Panc1 (cell line): ENCODE results near the gene SEMA5B. TPM values are rescaled to one million over a fixed set of nuclear protein-coding genes. Genes with fewer than 3 reads are reported as not detected.

Source experiments
- ATAC-seq: fragments of 200-7000 bp; cut with Tn5 transposase; 2 replicates; pipeline ENCODE4 v1.9.1; 2020; ENCODE audit warnings: mild to moderate bottlenecking, moderate library complexity
- BruUV-seq: library from RNA; stranded (reverse); fragments of 400-500 nt; replicated peaks from 2 replicates; lab custom pipeline; 2021; lab: Mats Ljungman, UMichigan
- CTCF ChIA-PET: fragments of 300-600 bp; sonication (Branson Sonifier 250); formaldehyde crosslinking; loops from one replicate; lab custom pipeline; 2022; ENCODE audit warnings: antibody characterized with exemption; lab: Charles Lee
- POLR2A ChIA-PET: fragments of 300-600 bp; sonication (Branson Sonifier 250); formaldehyde crosslinking; loops from one replicate; lab custom pipeline; 2022; ENCODE audit warnings: antibody characterized with exemption; lab: Charles Lee
- DNase-seq: peaks from one replicate; pipeline ENCODE4 v3.0.0-alpha.2; 2010; ENCODE audit warnings: low read depth, low spot score
- H3K27ac ChIP-seq: 2 replicates; pipeline ENCODE4 v1.5.1; 2011; ENCODE audit warnings: mild to moderate bottlenecking, low read length, inconsistent platforms
- H3K27me3 ChIP-seq: fragments of 200-500 bp; sonication (Bioruptor generic); 2 replicates; pipeline ENCODE4 v1.6.0; 2014; ENCODE audit warnings: low read length, inconsistent platforms; ENCODE audit not compliant: control insufficient read depth, insufficient read depth
- H3K36me3 ChIP-seq: fragments of 200-500 bp; sonication (Bioruptor generic); 2 replicates; pipeline ENCODE4 v1.5.1; 2014; ENCODE audit warnings: inconsistent platforms, mild to moderate bottlenecking, low read length, moderate library complexity; ENCODE audit not compliant: control insufficient read depth, insufficient read depth
- H3K4me1 ChIP-seq: 2 replicates; pipeline ENCODE4 v1.5.1; 2011; ENCODE audit warnings: inconsistent platforms, mild to moderate bottlenecking, low read length, moderate library complexity; ENCODE audit not compliant: control insufficient read depth, insufficient read depth
- H3K4me3 ChIP-seq, 2 experiments: 2 replicates each; pipeline ENCODE4 v1.5.1; 2011 to 2012; ENCODE audit warnings: low read depth in 2 of 2, low read length in 2 of 2, mild to moderate bottlenecking in 2 of 2, inconsistent platforms in 1 of 2, moderate library complexity in 1 of 2
- H3K9me3 ChIP-seq: fragments of 200-500 bp; sonication (Bioruptor generic); 2 replicates; pipeline ENCODE4 v1.5.1; 2014; ENCODE audit warnings: low read depth, mild to moderate bottlenecking, inconsistent platforms, low read length, moderate library complexity; ENCODE audit not compliant: control insufficient read depth, insufficient read depth
- CTCF ChIP-seq: fragments of 450-650 bp; IDR thresholded peaks from 2 replicates; pipeline ENCODE4 v1.5.1; 2017; ENCODE audit warnings: mild to moderate bottlenecking
- POLR2AphosphoS5 ChIP-seq: IDR thresholded peaks from 2 replicates; pipeline ENCODE4 v1.6.1; 2012; ENCODE audit warnings: mild to moderate bottlenecking, low read depth, low read length, moderate library complexity
- SIN3A ChIP-seq: IDR thresholded peaks from 2 replicates; pipeline ENCODE4 v1.6.1; 2012; ENCODE audit warnings: low read depth, mild to moderate bottlenecking, low read length, moderate library complexity, borderline replicate concordance; ENCODE audit not compliant: insufficient read depth
- TCF7L2 ChIP-seq: IDR thresholded peaks from 2 replicates; pipeline ENCODE4 v1.6.1; 2011; ENCODE audit warnings: mild to moderate bottlenecking, low read depth, low read length, inconsistent platforms
- in situ Hi-C: cut with HindIII; loops from 2 replicates; pipeline ENCODE4 v1.10.0; 2016; ENCODE audit warnings: low sequenced_read_pairs, low pct_unique_long_range_greater_than_20kb
- intact Hi-C: fragments of 100-400 bp; cut with micrococcal nuclease; formaldehyde crosslinking; loops from one replicate; pipeline ENCODE4 v1.10.0; 2022; ENCODE audit not compliant: unreplicated experiment
- total RNA-seq: library from RNA; stranded (reverse); gene quantifications from one replicate; pipeline ENCODE4 v1.2.1, GENCODE V29; 2021; ENCODE audit not compliant: unreplicated experiment
- TF ChIP-seq, protein P1 (sequence below), 2 experiments: IDR thresholded peaks; 2 replicates each; pipeline ENCODE4 v1.6.1; 2011 to 2012; ENCODE audit warnings: low read depth in 2 of 2, control low read depth in 1 of 2, low read length in 1 of 2, mild to moderate bottlenecking in 1 of 2, moderate library complexity in 1 of 2; ENCODE audit not compliant: insufficient read depth in 1 of 2

Gene SEMA5B
- total RNA-seq, 1 experiment from 2014 or later, result 1.2 TPM

GRCh38 chr3:123028233-123028828 is 768 bp upstream of the SEMA5B start:
- TF ChIP-seq CTCF, result peak; percentile 36
- no peak for TF ChIP-seq SIN3A
- Histone ChIP-seq H3K4me1 (no peaks in the 10 kb centered on the region; the same call in 1 of the 2 replicates), H3K27me3 (peaks cover 53% of the 10 kb centered on the region), H3K27ac (no peak overlapping the region), H3K9me3 (no peaks in the 10 kb centered on the region), H3K4me3 (peak overlapping the region; percentile 37 to 64), H3K36me3 (no peaks in the 10 kb centered on the region)
- ChIA-PET CTCF (interaction anchor here (1.0 to 1.3 kb wide), 3 partner anchors 17 to 273 kb away, joined by 3 to 7 read pairs (median 3); no protein-coding TSS in a partner anchor), POLR2A (no interaction called here)
- DNase-seq, result peak; percentile 20
- no TSS peak for BruUV-seq
- ATAC-seq, result peak; percentile 55
- in situ Hi-C loops (no loop called here), intact Hi-C loops (loop anchor here (1.0 to 10.0 kb wide), 2 partner anchors 85 to 274 kb away; no protein-coding TSS in a partner anchor)

GRCh38 chr3:123026565-123027291 is 835 bp downstream of the SEMA5B start:
- ChIA-PET POLR2A (interaction anchor here (0.6 kb wide), 2 partner anchors 196 to 556 kb away, joined by 4 to 12 read pairs; no protein-coding TSS in a partner anchor), CTCF (interaction anchor here (0.6 to 1.1 kb wide), 7 partner anchors 17 to 173 kb away, joined by 4 to 10 read pairs (median 5); partner anchors contain the start of gene PDIA5)
- TF ChIP-seq SIN3A (no peak), TCF7L2 (no peak), POLR2AphosphoS5 (no peak), CTCF (no peak)
- TF ChIP-seq, protein P1, sequence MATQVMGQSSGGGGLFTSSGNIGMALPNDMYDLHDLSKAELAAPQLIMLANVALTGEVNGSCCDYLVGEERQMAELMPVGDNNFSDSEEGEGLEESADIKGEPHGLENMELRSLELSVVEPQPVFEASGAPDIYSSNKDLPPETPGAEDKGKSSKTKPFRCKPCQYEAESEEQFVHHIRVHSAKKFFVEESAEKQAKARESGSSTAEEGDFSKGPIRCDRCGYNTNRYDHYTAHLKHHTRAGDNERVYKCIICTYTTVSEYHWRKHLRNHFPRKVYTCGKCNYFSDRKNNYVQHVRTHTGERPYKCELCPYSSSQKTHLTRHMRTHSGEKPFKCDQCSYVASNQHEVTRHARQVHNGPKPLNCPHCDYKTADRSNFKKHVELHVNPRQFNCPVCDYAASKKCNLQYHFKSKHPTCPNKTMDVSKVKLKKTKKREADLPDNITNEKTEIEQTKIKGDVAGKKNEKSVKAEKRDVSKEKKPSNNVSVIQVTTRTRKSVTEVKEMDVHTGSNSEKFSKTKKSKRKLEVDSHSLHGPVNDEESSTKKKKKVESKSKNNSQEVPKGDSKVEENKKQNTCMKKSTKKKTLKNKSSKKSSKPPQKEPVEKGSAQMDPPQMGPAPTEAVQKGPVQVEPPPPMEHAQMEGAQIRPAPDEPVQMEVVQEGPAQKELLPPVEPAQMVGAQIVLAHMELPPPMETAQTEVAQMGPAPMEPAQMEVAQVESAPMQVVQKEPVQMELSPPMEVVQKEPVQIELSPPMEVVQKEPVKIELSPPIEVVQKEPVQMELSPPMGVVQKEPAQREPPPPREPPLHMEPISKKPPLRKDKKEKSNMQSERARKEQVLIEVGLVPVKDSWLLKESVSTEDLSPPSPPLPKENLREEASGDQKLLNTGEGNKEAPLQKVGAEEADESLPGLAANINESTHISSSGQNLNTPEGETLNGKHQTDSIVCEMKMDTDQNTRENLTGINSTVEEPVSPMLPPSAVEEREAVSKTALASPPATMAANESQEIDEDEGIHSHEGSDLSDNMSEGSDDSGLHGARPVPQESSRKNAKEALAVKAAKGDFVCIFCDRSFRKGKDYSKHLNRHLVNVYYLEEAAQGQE (IDR thresholded peaks at IDR 0.05; ENCODE audit: insufficient read depth in 1 of 2, low read depth in 2 of 2, low read length in 1 of 2), result no peak
- Histone ChIP-seq H3K27ac (no peak overlapping the region), H3K36me3 (no peaks in the 10 kb centered on the region), H3K4me3 (peak overlapping the region; percentile 37 to 64), H3K4me1 (no peaks in the 10 kb centered on the region; the same call in 1 of the 2 replicates), H3K27me3 (peaks cover 63% of the 10 kb centered on the region), H3K9me3 (no peaks in the 10 kb centered on the region)
- ATAC-seq (peak; percentile 61), DNase-seq (no peak)
- no TSS peak for BruUV-seq
- intact Hi-C loops, result loop anchor here (10.0 kb wide), 1 partner anchor 272 kb away; no protein-coding TSS in a partner anchor
- in situ Hi-C loops, result no loop called here
